Lower leg skin (tissue), 3 donors: ENCODE measurements around the gene ABCC5.
"Not testable (repeated sequence)": the region's sequence is repeated elsewhere in the genome, so short reads cannot be mapped to it uniquely, and the experiment has no call there.

ENCODE experiments used
- CTCF ChIP-seq, 3 donors: fragments of 450-650 bp; IDR thresholded peaks; one replicate each; pipeline ENCODE4 v1.5.1; 2016; ENCODE audit warnings: antibody characterized with exemption in 3 of 3, mild to moderate bottlenecking in 3 of 3, moderate library complexity in 2 of 3
- POLR2A ChIP-seq, 2 donors: fragments of 450-650 bp; IDR thresholded peaks; one replicate each; pipeline ENCODE4 v1.6.1; 2016 to 2017; ENCODE audit warnings: antibody characterized with exemption in 2 of 2, mild to moderate bottlenecking in 1 of 2, moderate library complexity in 1 of 2

DNA sequence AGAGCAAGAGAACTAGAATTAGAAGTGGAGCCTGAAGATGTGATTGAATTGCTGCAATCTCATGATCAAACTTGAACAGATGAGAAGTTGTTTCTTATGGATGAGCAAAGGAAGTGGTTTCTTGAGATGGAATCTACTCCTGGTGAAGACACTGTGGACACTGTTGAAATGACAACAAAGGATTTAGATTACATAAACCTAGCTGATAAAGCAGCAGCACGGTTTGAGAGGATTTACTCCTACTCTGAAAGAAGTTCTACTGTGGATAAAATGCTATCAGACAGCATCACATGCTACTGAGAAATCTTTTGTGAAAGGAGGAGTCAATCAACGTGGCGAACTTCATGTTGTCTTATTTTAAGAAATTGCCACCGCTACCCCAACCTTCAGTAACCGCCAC lies 140.5 kb downstream of the ABCC5 start:
- not testable (repeated sequence) for TF ChIP-seq CTCF, POLR2A (IDR thresholded peaks at IDR 0.05)
